ENCODE data around the gene RBMX.

Gene RBMX

GRCh38 chrX:136863826-136864225 is 16.7 kb downstream of the RBMX start:
- no peak overlapping the region for H2AFZ ChIP-seq (ENCODE audit: low read length)
- no peak overlapping the region for H3K4me3 ChIP-seq (ENCODE audit: low read length, poor library complexity, severe bottlenecking)
- H3K4me2 ChIP-seq (ENCODE audit: low read depth, low read length, poor library complexity, severe bottlenecking), result no peak overlapping the region
- no peaks in the 10 kb centered on the region for H3K27me3 ChIP-seq (ENCODE audit: insufficient read depth, low read length, poor library complexity, severe bottlenecking)
- 0 out of 2 replicates have a peak, but pooled peaks cover 5% of the 10 kb centered on the region for H3F3A ChIP-seq (ENCODE audit: low read depth)
- no peak overlapping the region for H3K9ac ChIP-seq (ENCODE audit: low read depth, low read length, poor library complexity, severe bottlenecking)
- peaks cover 44% of the 10 kb centered on the region; the same call in 1 of the 2 replicates for H3K36me3 ChIP-seq (ENCODE audit: insufficient read depth, low read length)
- peaks cover 29% of the 10 kb centered on the region for H3K79me2 ChIP-seq (ENCODE audit: insufficient read depth, low read length)
- TF ChIP-seq EZH2phosphoT487 (IDR thresholded peaks at IDR 0.05; ENCODE audit: borderline replicate concordance) (no peak), CTCF (conservative IDR thresholded peaks at IDR 0.05; ENCODE audit: low read length) (no peak)
- H4K20me1 ChIP-seq (ENCODE audit: insufficient read depth, low read length, poor library complexity, severe bottlenecking), result peaks cover 12% of the 10 kb centered on the region
- H3K4me1 ChIP-seq (ENCODE audit: insufficient read depth, low read length, poor library complexity, severe bottlenecking), result peaks cover 4% of the 10 kb centered on the region
- no peaks in the 10 kb centered on the region for H3K9me3 ChIP-seq (ENCODE audit: insufficient read depth, low read depth, low read length)
- H3K9me2 ChIP-seq (replicated peaks; ENCODE audit: low read depth, low read length), result no peaks in the 10 kb centered on the region

DNA sequence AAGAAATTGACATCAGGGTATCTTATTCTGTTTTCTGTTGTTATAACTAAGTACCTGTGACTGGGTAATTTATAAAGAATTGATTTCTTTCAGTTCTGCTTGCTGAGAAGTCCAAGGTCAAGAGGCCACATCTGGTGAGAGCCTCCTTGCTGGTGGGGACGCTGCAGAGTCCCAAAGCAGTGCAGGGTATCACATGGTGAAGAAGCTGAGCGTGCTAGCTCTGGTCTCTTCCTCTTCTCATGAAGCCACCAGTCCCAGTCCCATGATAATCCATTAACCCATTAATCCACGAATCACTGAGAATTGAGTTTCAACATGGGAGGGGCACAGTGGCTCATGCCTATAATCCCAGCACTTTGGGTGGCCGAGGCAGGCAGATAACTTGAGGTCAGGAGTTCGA is 18.0 kb downstream of the RBMX start:
- H3K9me3 ChIP-seq (ENCODE audit: insufficient read depth, low read depth, low read length), result no peaks in the 10 kb centered on the region
- no peak overlapping the region for H2AFZ ChIP-seq (ENCODE audit: low read length)
- no peak overlapping the region for H3K4me2 ChIP-seq (ENCODE audit: low read depth, low read length, poor library complexity, severe bottlenecking)
- TF ChIP-seq CTCF (conservative IDR thresholded peaks at IDR 0.05; ENCODE audit: low read length) (no peak), EZH2phosphoT487 (IDR thresholded peaks at IDR 0.05; ENCODE audit: borderline replicate concordance) (no peak)
- peaks cover 32% of the 10 kb centered on the region; the same call in 1 of the 2 replicates for H3K36me3 ChIP-seq (ENCODE audit: insufficient read depth, low read length)
- no peaks in the 10 kb centered on the region for H4K20me1 ChIP-seq (ENCODE audit: insufficient read depth, low read length, poor library complexity, severe bottlenecking)
- 0 out of 2 replicates have a peak, but pooled peaks cover under 1% of the 10 kb centered on the region for H3F3A ChIP-seq (ENCODE audit: low read depth)
- no peaks in the 10 kb centered on the region for H3K4me1 ChIP-seq (ENCODE audit: insufficient read depth, low read length, poor library complexity, severe bottlenecking)
- no peak overlapping the region for H3K4me3 ChIP-seq (ENCODE audit: low read length, poor library complexity, severe bottlenecking)
- H3K9me2 ChIP-seq (replicated peaks; ENCODE audit: low read depth, low read length), result no peaks in the 10 kb centered on the region
- no peaks in the 10 kb centered on the region for H3K27me3 ChIP-seq (ENCODE audit: insufficient read depth, low read length, poor library complexity, severe bottlenecking)
- no peak overlapping the region for H3K9ac ChIP-seq (ENCODE audit: low read depth, low read length, poor library complexity, severe bottlenecking)
- peaks cover 17% of the 10 kb centered on the region; the same call in 1 of the 2 replicates for H3K79me2 ChIP-seq (ENCODE audit: insufficient read depth, low read length)

GRCh38 chrX:136861877-136862276 is 18.6 kb downstream of the RBMX start:
- Histone ChIP-seq H4K20me1 (ENCODE audit: insufficient read depth, low read length, poor library complexity, severe bottlenecking) (no peaks in the 10 kb centered on the region), H3K4me1 (ENCODE audit: insufficient read depth, low read length, poor library complexity, severe bottlenecking) (no peaks in the 10 kb centered on the region), H3K9me3 (ENCODE audit: insufficient read depth, low read depth, low read length) (no peaks in the 10 kb centered on the region), H3K36me3 (ENCODE audit: insufficient read depth, low read length) (peaks cover 26% of the 10 kb centered on the region; the same call in 1 of the 2 replicates), H2AFZ (ENCODE audit: low read length) (no peak overlapping the region), H3K9me2 (replicated peaks; ENCODE audit: low read depth, low read length) (no peaks in the 10 kb centered on the region), H3K9ac (ENCODE audit: low read depth, low read length, poor library complexity, severe bottlenecking) (no peak overlapping the region), H3K79me2 (ENCODE audit: insufficient read depth, low read length) (peaks cover 17% of the 10 kb centered on the region; the same call in 1 of the 2 replicates), H3K27me3 (ENCODE audit: insufficient read depth, low read length, poor library complexity, severe bottlenecking) (no peaks in the 10 kb centered on the region), H3K4me3 (ENCODE audit: low read length, poor library complexity, severe bottlenecking) (no peak overlapping the region), H3F3A (ENCODE audit: low read depth) (no peaks in the 10 kb centered on the region), H3K4me2 (ENCODE audit: low read depth, low read length, poor library complexity, severe bottlenecking) (no peak overlapping the region)
- TF ChIP-seq EZH2phosphoT487 (IDR thresholded peaks at IDR 0.05; ENCODE audit: borderline replicate concordance) (no peak), CTCF (conservative IDR thresholded peaks at IDR 0.05; ENCODE audit: low read length) (no peak)

Measured in Loucy (cell line).